PC-3 (cell line): ENCODE measurements around the gene LEP.

Experiments
- EZH2 ChIP-seq: fragments of 300-600 bp; sonication (generic); IDR thresholded peaks from one replicate; pipeline ENCODE4 v1.6.1; 2017; ENCODE audit warnings: antibody characterized with exemption, mild to moderate bottlenecking, low read length; ENCODE audit not compliant: unreplicated experiment
- TF ChIP-seq, protein P1 (sequence below): fragments of 300-600 bp; sonication (generic); conservative IDR thresholded peaks from 2 replicates; pipeline ENCODE4 v1.5.1; 2017; ENCODE audit warnings: antibody characterized with exemption, low read depth, mild to moderate bottlenecking, low read length

DNA sequence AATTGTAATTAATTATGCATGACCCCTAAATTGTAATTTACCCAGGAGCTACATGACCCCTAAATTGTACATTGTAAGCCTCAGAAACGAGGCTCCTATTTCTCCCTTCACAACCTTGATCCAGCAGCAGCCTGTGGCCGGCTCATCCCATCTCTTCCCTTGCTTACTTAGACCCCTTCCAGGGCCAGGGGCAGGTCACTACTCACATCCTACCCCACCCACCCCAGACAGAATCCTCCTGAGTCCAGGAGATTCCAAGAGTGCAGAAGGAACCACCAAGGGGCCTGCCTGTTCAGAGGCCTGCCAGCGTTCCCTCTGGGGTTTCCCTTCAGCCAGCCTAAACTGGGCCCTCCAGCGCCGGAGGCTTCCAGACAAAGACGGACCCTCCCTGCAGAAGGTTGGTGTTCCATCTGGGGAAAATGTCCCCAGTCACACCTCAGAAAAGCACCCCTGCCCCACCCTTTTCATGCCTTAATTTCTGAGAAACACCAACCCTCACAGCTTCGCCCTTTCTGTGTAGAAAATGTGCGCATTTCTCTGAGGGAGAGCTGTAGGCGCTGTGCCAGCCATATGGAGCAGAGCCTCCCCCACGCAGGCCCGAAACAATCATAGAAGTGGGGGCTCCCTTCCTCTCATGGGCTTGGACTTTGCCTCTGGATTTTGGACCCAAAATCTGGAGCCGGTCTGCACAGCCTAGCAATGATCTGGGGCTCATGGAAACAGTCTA, 19.2 kb downstream of the LEP start:
- no peak for TF ChIP-seq EZH2
- TF ChIP-seq, protein P1, sequence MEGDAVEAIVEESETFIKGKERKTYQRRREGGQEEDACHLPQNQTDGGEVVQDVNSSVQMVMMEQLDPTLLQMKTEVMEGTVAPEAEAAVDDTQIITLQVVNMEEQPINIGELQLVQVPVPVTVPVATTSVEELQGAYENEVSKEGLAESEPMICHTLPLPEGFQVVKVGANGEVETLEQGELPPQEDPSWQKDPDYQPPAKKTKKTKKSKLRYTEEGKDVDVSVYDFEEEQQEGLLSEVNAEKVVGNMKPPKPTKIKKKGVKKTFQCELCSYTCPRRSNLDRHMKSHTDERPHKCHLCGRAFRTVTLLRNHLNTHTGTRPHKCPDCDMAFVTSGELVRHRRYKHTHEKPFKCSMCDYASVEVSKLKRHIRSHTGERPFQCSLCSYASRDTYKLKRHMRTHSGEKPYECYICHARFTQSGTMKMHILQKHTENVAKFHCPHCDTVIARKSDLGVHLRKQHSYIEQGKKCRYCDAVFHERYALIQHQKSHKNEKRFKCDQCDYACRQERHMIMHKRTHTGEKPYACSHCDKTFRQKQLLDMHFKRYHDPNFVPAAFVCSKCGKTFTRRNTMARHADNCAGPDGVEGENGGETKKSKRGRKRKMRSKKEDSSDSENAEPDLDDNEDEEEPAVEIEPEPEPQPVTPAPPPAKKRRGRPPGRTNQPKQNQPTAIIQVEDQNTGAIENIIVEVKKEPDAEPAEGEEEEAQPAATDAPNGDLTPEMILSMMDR: no peak
